Endothelial cell of umbilical vein (primary cell): ENCODE measurements around the gene VEGFC.

Source experiments
- CTCF ChIP-seq, 2 donors: IDR thresholded peaks; 1 replicate in 1 of 2; 2 replicates in 1 of 2; pipeline ENCODE4 v1.5.1; 2011; ENCODE audit warnings: low read length in 2 of 2, mild to moderate bottlenecking in 2 of 2, moderate library complexity in 2 of 2, control low read depth in 1 of 2, inconsistent platforms in 1 of 2, low read depth in 1 of 2; ENCODE audit not compliant: insufficient read depth in 1 of 2; ENCODE audit errors: extremely low read depth in 1 of 2
- EZH2 ChIP-seq: IDR thresholded peaks from 2 replicates; pipeline ENCODE4 v1.6.1; 2012; ENCODE audit warnings: borderline replicate concordance, low read depth, mild to moderate bottlenecking, moderate library complexity, low read length, inconsistent platforms; ENCODE audit not compliant: severe bottlenecking
- FOS ChIP-seq: IDR thresholded peaks from 2 replicates; pipeline ENCODE4 v1.6.1; 2011; ENCODE audit warnings: mild to moderate bottlenecking, low read length, moderate library complexity, borderline replicate concordance; ENCODE audit not compliant: insufficient read depth
- GATA2 ChIP-seq: IDR thresholded peaks from 2 replicates; pipeline ENCODE4 v1.7.0; 2011; ENCODE audit warnings: low read depth, mild to moderate bottlenecking, moderate library complexity, mixed read lengths, low read length; ENCODE audit not compliant: insufficient read length, insufficient read depth
- JUN ChIP-seq: IDR thresholded peaks from 2 replicates; pipeline ENCODE4 v1.6.1; 2011; ENCODE audit warnings: borderline replicate concordance, low read depth; ENCODE audit not compliant: insufficient read length, insufficient read depth
- POLR2A ChIP-seq: IDR thresholded peaks from 2 replicates; pipeline ENCODE4 v1.6.1; 2012; ENCODE audit warnings: low read depth, mild to moderate bottlenecking, control low read depth, low read length

- no peak for TF ChIP-seq CTCF (IDR thresholded peaks at IDR 0.05; ENCODE audit: extremely low read depth in 1 of 2, insufficient read depth in 1 of 2, low read depth in 1 of 2, low read length in 2 of 2)
- TF ChIP-seq GATA2: no peak
- no peak for TF ChIP-seq JUN
- TF ChIP-seq EZH2: no peak
- TF ChIP-seq POLR2A: no peak
- TF ChIP-seq FOS: no peak
These were observed 17.4 kb downstream of the VEGFC start for GRCh38 chr4:176775338-176775737.
